CD14-positive monocyte (primary cell): Measurements from ENCODE around the gene UTP3. TPM values are rescaled to one million over a fixed set of nuclear protein-coding genes. Genes with fewer than 3 reads are reported as not detected.
"Not testable (repeated sequence)": the region's sequence is repeated elsewhere in the genome, so short reads cannot be mapped to it uniquely, and the experiment has no call there.

Experiments
- DNase-seq, 3 donors: peaks; one replicate each; pipeline ENCODE4 v3.0.0-alpha.2; 2011 to 2022
- H2AFZ ChIP-seq: 2 replicates; pipeline ENCODE4 v1.6.0; 2012; ENCODE audit warnings: mild to moderate bottlenecking, low read depth, low read length, inconsistent platforms; ENCODE audit not compliant: insufficient read depth, poor library complexity, severe bottlenecking
- H3K27ac ChIP-seq, 2 donors: 1 replicate in 1 of 2; 2 replicates in 1 of 2; pipeline ENCODE4 v1.5.1; 2012 to 2013; ENCODE audit warnings: low read length in 2 of 2, control low read depth in 1 of 2, inconsistent platforms in 1 of 2, low read depth in 1 of 2, mild to moderate bottlenecking in 1 of 2
- H3K27me3 ChIP-seq, 2 donors: one replicate each; pipeline versions ENCODE4 v1.6.0 to v1.6.1; 2011 to 2013; ENCODE audit warnings: low read length in 2 of 2; ENCODE audit not compliant: control insufficient read depth in 2 of 2, insufficient read depth in 2 of 2
- H3K36me3 ChIP-seq, 2 donors: replicated peaks in 1 of 2; 1 replicate in 1 of 2; 2 replicates in 1 of 2; pipeline versions ENCODE4 v1.5.1 to v1.6.1; 2012 to 2013; ENCODE audit warnings: low read length in 2 of 2, control low read depth in 1 of 2, inconsistent platforms in 1 of 2, mild to moderate bottlenecking in 1 of 2; ENCODE audit not compliant: insufficient read depth in 2 of 2, control insufficient read depth in 1 of 2
- H3K4me1 ChIP-seq, 2 donors: 1 replicate in 1 of 2; 2 replicates in 1 of 2; pipeline versions ENCODE4 v1.5.1 to v1.6.1; 2012 to 2013; ENCODE audit warnings: low read length in 2 of 2, control low read depth in 1 of 2, inconsistent platforms in 1 of 2, mild to moderate bottlenecking in 1 of 2, moderate library complexity in 1 of 2; ENCODE audit not compliant: insufficient read depth in 2 of 2, control insufficient read depth in 1 of 2
- H3K4me2 ChIP-seq: replicated peaks from 2 replicates; pipeline ENCODE3; 2012; ENCODE audit warnings: low read length, moderate library complexity, mild to moderate bottlenecking; ENCODE audit not compliant: poor library complexity, severe bottlenecking; ENCODE audit errors: extremely low read depth
- H3K4me3 ChIP-seq, 3 experiments: fragments of 200-600 bp in 1 of 3; sonication (generic) in 1 of 3; replicated peaks in 1 of 3; 1 replicate in 2 of 3; 2 replicates in 1 of 3; pipeline ENCODE4 v1.5.1; 2011 to 2013; ENCODE audit warnings: low read length in 3 of 3, mild to moderate bottlenecking in 3 of 3, control low read depth in 2 of 3, low read depth in 2 of 3, inconsistent platforms in 1 of 3, moderate library complexity in 1 of 3
- H3K79me2 ChIP-seq: 2 replicates; pipeline ENCODE4 v1.6.0; 2012; ENCODE audit warnings: mild to moderate bottlenecking, control low read depth, inconsistent platforms, low read length, moderate library complexity; ENCODE audit not compliant: insufficient read depth
- H3K9ac ChIP-seq: 2 replicates; pipeline ENCODE4 v1.6.0; 2017; ENCODE audit warnings: low read length, mild to moderate bottlenecking; ENCODE audit not compliant: insufficient read depth, poor library complexity, severe bottlenecking
- H3K9me3 ChIP-seq, 2 donors: replicated peaks in 1 of 2; 1 replicate in 1 of 2; 2 replicates in 1 of 2; pipeline versions ENCODE4 v1.5.1 to v1.6.1; 2012 to 2013; ENCODE audit warnings: low read length in 2 of 2, control low read depth in 1 of 2; ENCODE audit not compliant: control insufficient read depth in 1 of 2, insufficient read depth in 1 of 2
- H4K20me1 ChIP-seq: 2 replicates; pipeline ENCODE4 v1.6.0; 2012; ENCODE audit warnings: mild to moderate bottlenecking, low read length, control low read depth, moderate library complexity; ENCODE audit not compliant: insufficient read depth
- H3K27ac Mint-ChIP-seq, 7 donors: one replicate each; pipeline ENCODE4 v1.8.0; 2020; ENCODE audit warnings: mild to moderate bottlenecking in 7 of 7, mixed read lengths in 7 of 7, moderate library complexity in 6 of 7, inconsistent platforms in 2 of 7
- H3K27me3 Mint-ChIP-seq, 3 donors: one replicate each; pipeline ENCODE4 v1.8.0; 2021 to 2022; ENCODE audit warnings: low read depth in 3 of 3, mild to moderate bottlenecking in 3 of 3, mixed read lengths in 3 of 3, moderate library complexity in 3 of 3, inconsistent platforms in 1 of 3
- H3K36me3 Mint-ChIP-seq, 2 donors: one replicate each; pipeline ENCODE4 v1.8.0; 2020; ENCODE audit warnings: mixed read lengths in 2 of 2, inconsistent platforms in 1 of 2, mild to moderate bottlenecking in 1 of 2
- H3K4me1 Mint-ChIP-seq: one replicate; pipeline ENCODE4 v1.8.0; 2020; ENCODE audit warnings: mild to moderate bottlenecking, mixed read lengths
- H3K4me3 Mint-ChIP-seq, 2 donors: one replicate each; pipeline ENCODE4 v1.8.0; 2020; ENCODE audit warnings: mild to moderate bottlenecking in 2 of 2, mixed read lengths in 2 of 2, moderate library complexity in 1 of 2
- H3K9me3 Mint-ChIP-seq, 7 donors: one replicate each; pipeline ENCODE4 v1.8.0; 2020 to 2022; ENCODE audit warnings: mixed read lengths in 7 of 7, mild to moderate bottlenecking in 6 of 7, moderate library complexity in 6 of 7, inconsistent platforms in 2 of 7
- WGBS: methylation state at CpG from one replicate; pipeline ENCODE4 v1.1.5; 2013; ENCODE audit warnings: missing lambda C conversion rate; ENCODE audit not compliant: insufficient coverage; 5-methylcytosine and 5-hydroxymethylcytosine counted together
- intact Hi-C, 2 donors: fragments of 100-400 bp; cut with micrococcal nuclease; formaldehyde crosslinking; loops; one replicate each; pipeline versions ENCODE4 v1.15.0 to v1.15.1; 2023
- polyA plus RNA-seq, 3 donors: library from polyadenylated mRNA; depleted of rRNA in 1 of 3; unstranded in 2 of 3; stranded (reverse) in 1 of 3; fragments of 300-500 nt in 2 of 3; fragments of >200 nt in 1 of 3; fragmentation: Illumina TruSeq in 2 of 3; gene quantifications; 1 replicate in 2 of 3; 2 replicates in 1 of 3; pipeline ENCODE4 v1.2.3, GENCODE V29; 2012 to 2021
- TF ChIP-seq, protein P1 (sequence below): fragments of 200-600 bp; IDR thresholded peaks from one replicate; pipeline ENCODE4 v1.8.0; 2022; ENCODE audit warnings: antibody characterized with exemption, mild to moderate bottlenecking

The UTP3 gene
- polyA plus RNA-seq, 3 donors, result 3.0 to 10.8 (median 5.0) TPM

DNA sequence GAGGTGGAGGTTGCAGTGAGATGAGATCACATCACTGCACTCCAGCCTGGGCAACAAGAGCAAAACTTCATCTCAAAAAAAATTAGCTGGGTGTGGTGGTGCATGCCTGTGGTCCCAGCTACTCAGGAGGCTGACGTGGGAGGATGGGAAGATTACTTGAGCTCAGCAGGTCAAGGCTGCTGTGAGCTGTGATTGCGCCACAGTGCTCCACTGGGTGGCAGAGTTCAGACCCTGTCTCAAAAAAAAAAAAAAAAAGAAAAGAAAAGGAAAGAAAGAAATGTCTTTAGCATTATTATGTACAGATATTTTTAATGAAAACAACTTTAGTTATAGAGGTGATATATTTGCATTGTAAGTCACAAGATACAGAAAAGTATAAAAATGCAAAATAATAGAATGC is 47.6 kb downstream of the UTP3 start:
- Mint-ChIP-seq H3K27ac (peak overlapping the region; percentile 88 to 97 (median 95)), H3K4me3 (peak overlapping the region in 1 of 2 donors; percentile 35)

GRCh38 chr4:70737006-70737405 is 48.7 kb downstream of the UTP3 start:
- intact Hi-C loops, result loop anchor here in 1 of 2 donors (5.0 kb wide), 1 partner anchor 35 kb away; no protein-coding TSS in a partner anchor
- Histone ChIP-seq H3K79me2 (peaks cover 50% of the 10 kb centered on the region), H3K27me3 (no peaks in the 10 kb centered on the region), H4K20me1 (peaks cover 4% of the 10 kb centered on the region), H3K4me2 (no peak overlapping the region), H3K36me3 (no peaks in the 10 kb centered on the region), H3K9ac (no peak overlapping the region), H3K27ac (peak overlapping the region in 1 of 2 donors; percentile 6), H2AFZ (no peak overlapping the region), H3K4me3 (no peak overlapping the region), H3K4me1 (peaks cover 47 to 55% of the 10 kb centered on the region in 2 donors), H3K9me3 (no peaks in the 10 kb centered on the region)
- Mint-ChIP-seq H3K27ac (peak overlapping the region in 2 of 7 donors; percentile 30 to 37), H3K36me3 (no peaks in the 10 kb centered on the region), H3K4me1 (peaks cover 44% of the 10 kb centered on the region), H3K9me3 (no peaks in the 10 kb centered on the region), H3K27me3 (peaks cover 0 to 2% (median 0%) of the 10 kb centered on the region in 3 donors), H3K4me3 (no peak overlapping the region)
- no peak for DNase-seq
- TF ChIP-seq, protein P1, sequence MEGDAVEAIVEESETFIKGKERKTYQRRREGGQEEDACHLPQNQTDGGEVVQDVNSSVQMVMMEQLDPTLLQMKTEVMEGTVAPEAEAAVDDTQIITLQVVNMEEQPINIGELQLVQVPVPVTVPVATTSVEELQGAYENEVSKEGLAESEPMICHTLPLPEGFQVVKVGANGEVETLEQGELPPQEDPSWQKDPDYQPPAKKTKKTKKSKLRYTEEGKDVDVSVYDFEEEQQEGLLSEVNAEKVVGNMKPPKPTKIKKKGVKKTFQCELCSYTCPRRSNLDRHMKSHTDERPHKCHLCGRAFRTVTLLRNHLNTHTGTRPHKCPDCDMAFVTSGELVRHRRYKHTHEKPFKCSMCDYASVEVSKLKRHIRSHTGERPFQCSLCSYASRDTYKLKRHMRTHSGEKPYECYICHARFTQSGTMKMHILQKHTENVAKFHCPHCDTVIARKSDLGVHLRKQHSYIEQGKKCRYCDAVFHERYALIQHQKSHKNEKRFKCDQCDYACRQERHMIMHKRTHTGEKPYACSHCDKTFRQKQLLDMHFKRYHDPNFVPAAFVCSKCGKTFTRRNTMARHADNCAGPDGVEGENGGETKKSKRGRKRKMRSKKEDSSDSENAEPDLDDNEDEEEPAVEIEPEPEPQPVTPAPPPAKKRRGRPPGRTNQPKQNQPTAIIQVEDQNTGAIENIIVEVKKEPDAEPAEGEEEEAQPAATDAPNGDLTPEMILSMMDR, result no peak
- no CpG with 5 or more reads among the region's 1 CpG for whole genome bisulfite sequencing

More for the DNA sequence above, 47.6 kb downstream of the UTP3 start:
- intact Hi-C loops, result loop anchor here in 1 of 2 donors (5.0 kb wide), 1 partner anchor 34 kb away; no protein-coding TSS in a partner anchor
- not testable (repeated sequence) for H2AFZ ChIP-seq, H3K36me3 ChIP-seq, H3K36me3 Mint-ChIP-seq, H3K27me3 Mint-ChIP-seq, H3K9ac ChIP-seq, H3K9me3 Mint-ChIP-seq, H3K9me3 ChIP-seq, H4K20me1 ChIP-seq, H3K4me2 ChIP-seq, H3K27me3 ChIP-seq
- Histone ChIP-seq H3K27ac (peak overlapping the region; percentile 33 to 56), H3K79me2 (peaks cover 49% of the 10 kb centered on the region), H3K4me1 (peaks cover 47 to 55% of the 10 kb centered on the region in 2 donors), H3K4me3 (peak overlapping the region in 1 of 3 experiments; percentile 76)
- 0% methylated on average over 1 of the region's 2 CpGs for WGBS
- TF ChIP-seq, protein P1, result peak; percentile 34
- H3K4me1 Mint-ChIP-seq, result peaks cover 44% of the 10 kb centered on the region
- DNase-seq, result peak; percentile 32 to 63 (median 44)
